SHP77 (cell line): ENCODE measurements around the gene DLEC1.
"Not testable (repeated sequence)": the region's sequence is repeated elsewhere in the genome, so short reads cannot be mapped to it uniquely, and the experiment has no call there.

ENCODE experiments used
- DNase-seq, 2 experiments: peaks; one replicate each; lab custom pipeline; 2025; lab: John Stamatoyannopoulos, UW

Gene DLEC1

GRCh38 chr3:38084334-38085310, 45.6 kb downstream of the DLEC1 start:
- no peak for DNase-seq

GRCh38 chr3:38085311-38085942, 46.4 kb downstream of the DLEC1 start:
- DNase-seq: no peak

GRCh38 chr3:38085943-38086324, 46.9 kb downstream of the DLEC1 start:
- no peak for DNase-seq

- no peak for DNase-seq
These were observed 47.5 kb downstream of the DLEC1 start for GRCh38 chr3:38086496-38086895.

GRCh38 chr3:38087278-38087677, 48.3 kb downstream of the DLEC1 start:
- not testable (repeated sequence) for DNase-seq

GRCh38 chr3:38088126-38089078, 49.4 kb downstream of the DLEC1 start:
- no peak for DNase-seq

GRCh38 chr3:38089163-38089562, 50.2 kb downstream of the DLEC1 start:
- DNase-seq: no peak

GRCh38 chr3:38090453-38090852, 51.4 kb downstream of the DLEC1 start:
- no peak for DNase-seq

GRCh38 chr3:38094999-38095398, 56.0 kb downstream of the DLEC1 start:
- DNase-seq: no peak

- DNase-seq: no peak
These were observed 56.9 kb downstream of the DLEC1 start for GRCh38 chr3:38095669-38096483.

GRCh38 chr3:38097446-38098375, 58.7 kb downstream of the DLEC1 start:
- DNase-seq: no peak

GRCh38 chr3:38098376-38098723, 59.3 kb downstream of the DLEC1 start:
- no peak for DNase-seq

GRCh38 chr3:38099518-38099917, 60.5 kb downstream of the DLEC1 start:
- no peak for DNase-seq

GRCh38 chr3:38100498-38100897, 61.5 kb downstream of the DLEC1 start:
- DNase-seq: no peak

GRCh38 chr3:38101811-38102443, 62.9 kb downstream of the DLEC1 start:
- no peak for DNase-seq

GRCh38 chr3:38102444-38102814, 63.4 kb downstream of the DLEC1 start:
- no peak for DNase-seq

- DNase-seq: no peak
These were observed 66.5 kb downstream of the DLEC1 start for GRCh38 chr3:38105525-38105924.

- no peak for DNase-seq
These were observed 69.1 kb downstream of the DLEC1 start for GRCh38 chr3:38107911-38108648.
